K562 (cell line): ENCODE data around the gene SUMO3. TPM values are rescaled to one million over a fixed set of nuclear protein-coding genes. Genes with fewer than 3 reads are reported as not detected.

Experiments
- FOXA3 ChIP-seq, 2 experiments: fragments of 450-650 bp in 1 of 2; sonication (generic) in 1 of 2; formaldehyde crosslinking; IDR thresholded peaks in 1 of 2; conservative IDR thresholded peaks in 1 of 2; 2 replicates each; pipeline versions ENCODE4 v1.4.0 to v1.8.0; 2020 to 2022; ENCODE audit warnings: mild to moderate bottlenecking in 2 of 2, missing genetic modification reagents in 1 of 2
- FOXK1 ChIP-seq: sonication (generic); formaldehyde crosslinking; IDR thresholded peaks from 2 replicates; pipeline ENCODE4 v1.8.0; 2022; ENCODE audit warnings: missing genetic modification reagents, mild to moderate bottlenecking, borderline replicate concordance
- SIX5 ChIP-seq, 2 experiments: IDR thresholded peaks; 2 replicates each; pipeline ENCODE4 v1.6.1; 2011; ENCODE audit warnings: low read length in 2 of 2, borderline replicate concordance in 1 of 2, low read depth in 1 of 2, mild to moderate bottlenecking in 1 of 2, moderate library complexity in 1 of 2; ENCODE audit not compliant: insufficient read depth in 1 of 2
- SMAD3 ChIP-seq: fragments of 450-650 bp; formaldehyde crosslinking; conservative IDR thresholded peaks from 2 replicates; pipeline ENCODE4 v1.4.0; 2020; ENCODE audit warnings: mild to moderate bottlenecking
- ZNF175 ChIP-seq: fragments of 200-800 bp; sonication (Bioruptor generic); IDR thresholded peaks from 2 replicates; pipeline ENCODE4 v1.6.1; 2016; ENCODE audit warnings: low read depth, mild to moderate bottlenecking, missing genetic modification characterization, missing compliant biosample characterization
- ZNF263 ChIP-seq: sonication (generic); formaldehyde crosslinking; IDR thresholded peaks from 2 replicates; pipeline ENCODE4 v1.8.0; 2022; ENCODE audit warnings: mild to moderate bottlenecking, missing genetic modification reagents, borderline replicate concordance
- ZNF408 ChIP-seq: fragments of 250-450 bp; sonication (Bioruptor Pico); IDR thresholded peaks from 2 replicates; pipeline ENCODE4 v1.4.0; 2020; ENCODE audit warnings: low read depth, mild to moderate bottlenecking, moderate library complexity
- polyA plus RNA-seq, 8 experiments: library from polyadenylated mRNA; depleted of rRNA in 4 of 8; stranded (reverse) in 5 of 8; unstranded in 3 of 8; fragments of >200 nt; fragmentation: Nextera tagmentation in 2 of 8; fragmentation: Illumina TruSeq in 1 of 8; extraction: Ambion mirVana in 2 of 8; extraction: Trizol in 1 of 8; gene quantifications; 2 replicates each; pipeline versions ENCODE4 v1.2.1 to v1.2.3, GENCODE V29; 2011 to 2014; ENCODE audit warnings: inconsistent platforms in 1 of 8, missing spikeins in 1 of 8
- total RNA-seq, 7 experiments: library from RNA; depleted of rRNA in 6 of 7; stranded (reverse); fragments of >200 nt in 6 of 7; fragmentation: Illumina TruSeq in 2 of 7; extraction: Trizol in 2 of 7; gene quantifications; 2 replicates each; pipeline versions ENCODE4 v1.2.1 to v1.2.3, GENCODE V29; 2011 to 2021; ENCODE audit warnings: low replicate concordance in 1 of 7
- TF ChIP-seq, protein P1 (sequence below): fragments of 450-650 bp; IDR thresholded peaks from 2 replicates; pipeline ENCODE4 v1.6.1; 2017; ENCODE audit warnings: antibody characterized with exemption, mild to moderate bottlenecking
- TF ChIP-seq, protein P2 (sequence below): fragments of 450-650 bp; IDR thresholded peaks from 2 replicates; pipeline ENCODE4 v1.6.1; 2016; ENCODE audit warnings: mild to moderate bottlenecking, moderate library complexity

Gene SUMO3
- total and polyA plus RNA-seq, 9 of the 15 experiments (the other 6 are each of a cell fraction or from before 2014, with no cell fraction given) = 13.9 to 143 (median 113) TPM

- TF ChIP-seq, protein P1, sequence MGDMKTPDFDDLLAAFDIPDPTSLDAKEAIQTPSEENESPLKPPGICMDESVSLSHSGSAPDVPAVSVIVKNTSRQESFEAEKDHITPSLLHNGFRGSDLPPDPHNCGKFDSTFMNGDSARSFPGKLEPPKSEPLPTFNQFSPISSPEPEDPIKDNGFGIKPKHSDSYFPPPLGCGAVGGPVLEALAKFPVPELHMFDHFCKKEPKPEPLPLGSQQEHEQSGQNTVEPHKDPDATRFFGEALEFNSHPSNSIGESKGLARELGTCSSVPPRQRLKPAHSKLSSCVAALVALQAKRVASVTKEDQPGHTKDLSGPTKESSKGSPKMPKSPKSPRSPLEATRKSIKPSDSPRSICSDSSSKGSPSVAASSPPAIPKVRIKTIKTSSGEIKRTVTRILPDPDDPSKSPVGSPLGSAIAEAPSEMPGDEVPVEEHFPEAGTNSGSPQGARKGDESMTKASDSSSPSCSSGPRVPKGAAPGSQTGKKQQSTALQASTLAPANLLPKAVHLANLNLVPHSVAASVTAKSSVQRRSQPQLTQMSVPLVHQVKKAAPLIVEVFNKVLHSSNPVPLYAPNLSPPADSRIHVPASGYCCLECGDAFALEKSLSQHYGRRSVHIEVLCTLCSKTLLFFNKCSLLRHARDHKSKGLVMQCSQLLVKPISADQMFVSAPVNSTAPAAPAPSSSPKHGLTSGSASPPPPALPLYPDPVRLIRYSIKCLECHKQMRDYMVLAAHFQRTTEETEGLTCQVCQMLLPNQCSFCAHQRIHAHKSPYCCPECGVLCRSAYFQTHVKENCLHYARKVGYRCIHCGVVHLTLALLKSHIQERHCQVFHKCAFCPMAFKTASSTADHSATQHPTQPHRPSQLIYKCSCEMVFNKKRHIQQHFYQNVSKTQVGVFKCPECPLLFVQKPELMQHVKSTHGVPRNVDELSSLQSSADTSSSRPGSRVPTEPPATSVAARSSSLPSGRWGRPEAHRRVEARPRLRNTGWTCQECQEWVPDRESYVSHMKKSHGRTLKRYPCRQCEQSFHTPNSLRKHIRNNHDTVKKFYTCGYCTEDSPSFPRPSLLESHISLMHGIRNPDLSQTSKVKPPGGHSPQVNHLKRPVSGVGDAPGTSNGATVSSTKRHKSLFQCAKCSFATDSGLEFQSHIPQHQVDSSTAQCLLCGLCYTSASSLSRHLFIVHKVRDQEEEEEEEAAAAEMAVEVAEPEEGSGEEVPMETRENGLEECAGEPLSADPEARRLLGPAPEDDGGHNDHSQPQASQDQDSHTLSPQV = peak; percentile 85
- peak; percentile 67 for TF ChIP-seq ZNF175 (CRISPR knock-in tag)
- TF ChIP-seq ZNF263 = peak; percentile 90
- 0 out of 2 replicates have a peak, but pooled peaks have one; percentile 38 for TF ChIP-seq SMAD3 (CRISPR knock-in tag)
- TF ChIP-seq, protein P2, sequence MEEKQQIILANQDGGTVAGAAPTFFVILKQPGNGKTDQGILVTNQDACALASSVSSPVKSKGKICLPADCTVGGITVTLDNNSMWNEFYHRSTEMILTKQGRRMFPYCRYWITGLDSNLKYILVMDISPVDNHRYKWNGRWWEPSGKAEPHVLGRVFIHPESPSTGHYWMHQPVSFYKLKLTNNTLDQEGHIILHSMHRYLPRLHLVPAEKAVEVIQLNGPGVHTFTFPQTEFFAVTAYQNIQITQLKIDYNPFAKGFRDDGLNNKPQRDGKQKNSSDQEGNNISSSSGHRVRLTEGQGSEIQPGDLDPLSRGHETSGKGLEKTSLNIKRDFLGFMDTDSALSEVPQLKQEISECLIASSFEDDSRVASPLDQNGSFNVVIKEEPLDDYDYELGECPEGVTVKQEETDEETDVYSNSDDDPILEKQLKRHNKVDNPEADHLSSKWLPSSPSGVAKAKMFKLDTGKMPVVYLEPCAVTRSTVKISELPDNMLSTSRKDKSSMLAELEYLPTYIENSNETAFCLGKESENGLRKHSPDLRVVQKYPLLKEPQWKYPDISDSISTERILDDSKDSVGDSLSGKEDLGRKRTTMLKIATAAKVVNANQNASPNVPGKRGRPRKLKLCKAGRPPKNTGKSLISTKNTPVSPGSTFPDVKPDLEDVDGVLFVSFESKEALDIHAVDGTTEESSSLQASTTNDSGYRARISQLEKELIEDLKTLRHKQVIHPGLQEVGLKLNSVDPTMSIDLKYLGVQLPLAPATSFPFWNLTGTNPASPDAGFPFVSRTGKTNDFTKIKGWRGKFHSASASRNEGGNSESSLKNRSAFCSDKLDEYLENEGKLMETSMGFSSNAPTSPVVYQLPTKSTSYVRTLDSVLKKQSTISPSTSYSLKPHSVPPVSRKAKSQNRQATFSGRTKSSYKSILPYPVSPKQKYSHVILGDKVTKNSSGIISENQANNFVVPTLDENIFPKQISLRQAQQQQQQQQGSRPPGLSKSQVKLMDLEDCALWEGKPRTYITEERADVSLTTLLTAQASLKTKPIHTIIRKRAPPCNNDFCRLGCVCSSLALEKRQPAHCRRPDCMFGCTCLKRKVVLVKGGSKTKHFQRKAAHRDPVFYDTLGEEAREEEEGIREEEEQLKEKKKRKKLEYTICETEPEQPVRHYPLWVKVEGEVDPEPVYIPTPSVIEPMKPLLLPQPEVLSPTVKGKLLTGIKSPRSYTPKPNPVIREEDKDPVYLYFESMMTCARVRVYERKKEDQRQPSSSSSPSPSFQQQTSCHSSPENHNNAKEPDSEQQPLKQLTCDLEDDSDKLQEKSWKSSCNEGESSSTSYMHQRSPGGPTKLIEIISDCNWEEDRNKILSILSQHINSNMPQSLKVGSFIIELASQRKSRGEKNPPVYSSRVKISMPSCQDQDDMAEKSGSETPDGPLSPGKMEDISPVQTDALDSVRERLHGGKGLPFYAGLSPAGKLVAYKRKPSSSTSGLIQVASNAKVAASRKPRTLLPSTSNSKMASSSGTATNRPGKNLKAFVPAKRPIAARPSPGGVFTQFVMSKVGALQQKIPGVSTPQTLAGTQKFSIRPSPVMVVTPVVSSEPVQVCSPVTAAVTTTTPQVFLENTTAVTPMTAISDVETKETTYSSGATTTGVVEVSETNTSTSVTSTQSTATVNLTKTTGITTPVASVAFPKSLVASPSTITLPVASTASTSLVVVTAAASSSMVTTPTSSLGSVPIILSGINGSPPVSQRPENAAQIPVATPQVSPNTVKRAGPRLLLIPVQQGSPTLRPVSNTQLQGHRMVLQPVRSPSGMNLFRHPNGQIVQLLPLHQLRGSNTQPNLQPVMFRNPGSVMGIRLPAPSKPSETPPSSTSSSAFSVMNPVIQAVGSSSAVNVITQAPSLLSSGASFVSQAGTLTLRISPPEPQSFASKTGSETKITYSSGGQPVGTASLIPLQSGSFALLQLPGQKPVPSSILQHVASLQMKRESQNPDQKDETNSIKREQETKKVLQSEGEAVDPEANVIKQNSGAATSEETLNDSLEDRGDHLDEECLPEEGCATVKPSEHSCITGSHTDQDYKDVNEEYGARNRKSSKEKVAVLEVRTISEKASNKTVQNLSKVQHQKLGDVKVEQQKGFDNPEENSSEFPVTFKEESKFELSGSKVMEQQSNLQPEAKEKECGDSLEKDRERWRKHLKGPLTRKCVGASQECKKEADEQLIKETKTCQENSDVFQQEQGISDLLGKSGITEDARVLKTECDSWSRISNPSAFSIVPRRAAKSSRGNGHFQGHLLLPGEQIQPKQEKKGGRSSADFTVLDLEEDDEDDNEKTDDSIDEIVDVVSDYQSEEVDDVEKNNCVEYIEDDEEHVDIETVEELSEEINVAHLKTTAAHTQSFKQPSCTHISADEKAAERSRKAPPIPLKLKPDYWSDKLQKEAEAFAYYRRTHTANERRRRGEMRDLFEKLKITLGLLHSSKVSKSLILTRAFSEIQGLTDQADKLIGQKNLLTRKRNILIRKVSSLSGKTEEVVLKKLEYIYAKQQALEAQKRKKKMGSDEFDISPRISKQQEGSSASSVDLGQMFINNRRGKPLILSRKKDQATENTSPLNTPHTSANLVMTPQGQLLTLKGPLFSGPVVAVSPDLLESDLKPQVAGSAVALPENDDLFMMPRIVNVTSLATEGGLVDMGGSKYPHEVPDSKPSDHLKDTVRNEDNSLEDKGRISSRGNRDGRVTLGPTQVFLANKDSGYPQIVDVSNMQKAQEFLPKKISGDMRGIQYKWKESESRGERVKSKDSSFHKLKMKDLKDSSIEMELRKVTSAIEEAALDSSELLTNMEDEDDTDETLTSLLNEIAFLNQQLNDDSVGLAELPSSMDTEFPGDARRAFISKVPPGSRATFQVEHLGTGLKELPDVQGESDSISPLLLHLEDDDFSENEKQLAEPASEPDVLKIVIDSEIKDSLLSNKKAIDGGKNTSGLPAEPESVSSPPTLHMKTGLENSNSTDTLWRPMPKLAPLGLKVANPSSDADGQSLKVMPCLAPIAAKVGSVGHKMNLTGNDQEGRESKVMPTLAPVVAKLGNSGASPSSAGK = peak; percentile 94
- peak in 1 of 2 experiments; percentile 50; a peak in 1 of 4 replicates for TF ChIP-seq SIX5 (IDR thresholded peaks at IDR 0.05; ENCODE audit: borderline replicate concordance in 1 of 2, insufficient read depth in 1 of 2, low read depth in 1 of 2, low read length in 2 of 2)
- TF ChIP-seq FOXA3 (CRISPR knock-in tag; conservative IDR thresholded peaks at IDR 0.05 in 1 of 2, IDR thresholded peaks at IDR 0.05 in 1 of 2) = peak in 1 of 2 experiments; percentile 81; a peak in 2 of 4 replicates
- TF ChIP-seq ZNF408 (CRISPR knock-in tag) = no peak
- TF ChIP-seq FOXK1 (CRISPR knock-in tag) = no peak
Measured at GRCh38 chr21:44801468-44802395, 16.1 kb downstream of the SUMO3 start, which contains the start of gene UBE2G2 (continued).
